H1 (cell line): Measurements from ENCODE around the gene ADCY1. TPM values are rescaled to one million over a fixed set of nuclear protein-coding genes. Genes with fewer than 3 reads are reported as not detected.

Source experiments
- SAP30 ChIP-seq: fragments of 300-600 bp; sonication (generic); IDR thresholded peaks from 2 replicates; pipeline ENCODE4 v1.7.1; 2012; ENCODE audit warnings: low read length, moderate library complexity, mild to moderate bottlenecking, inconsistent platforms; ENCODE audit not compliant: insufficient read depth, insufficient replicate concordance
- SIX5 ChIP-seq: IDR thresholded peaks from 2 replicates; pipeline ENCODE4 v1.6.1; 2011; ENCODE audit warnings: mild to moderate bottlenecking, low read depth, low read length
- TEAD4 ChIP-seq: IDR thresholded peaks from 2 replicates; pipeline ENCODE4 v1.6.1; 2012; ENCODE audit warnings: low read depth, low read length, inconsistent platforms, mixed read lengths
- polyA plus RNA-seq, 7 experiments: library from polyadenylated mRNA; depleted of rRNA in 3 of 7; stranded (reverse) in 5 of 7; unstranded in 2 of 7; fragments of >200 nt in 5 of 7; fragments of 200-250 nt in 2 of 7; gene quantifications; 1 replicate in 5 of 7; 2 replicates in 1 of 7; 4 replicates in 1 of 7; pipeline versions ENCODE4 v1.2.1 to v1.2.3, GENCODE V29; 2011 to 2013; ENCODE audit warnings: missing spikeins in 2 of 7, mixed read lengths in 2 of 7
- total RNA-seq: library from RNA; stranded (reverse); fragmentation: NEBNext Ultra II Directional; extraction: Animal tissue kit (Norgen Biotek cat#: 25700); gene quantifications from 2 replicates; pipeline ENCODE4 v1.2.1, GENCODE V29; 2021
- TF ChIP-seq, protein P1 (sequence below), 3 experiments: IDR thresholded peaks; 1 replicate in 2 of 3; 2 replicates in 1 of 3; pipeline versions ENCODE4 v1.5.1 to v1.6.1; 2011; ENCODE audit warnings: low read length in 3 of 3, mild to moderate bottlenecking in 3 of 3, inconsistent platforms in 2 of 3, low read depth in 1 of 3, moderate library complexity in 1 of 3; ENCODE audit not compliant: insufficient read depth in 1 of 3; ENCODE audit errors: control extremely low read depth in 1 of 3

ADCY1 gene
- total and polyA plus RNA-seq, 2 of the 8 experiments (the other 6 are each of a cell fraction or from before 2014, with no cell fraction given) = 7.9 to 26.9 TPM

DNA sequence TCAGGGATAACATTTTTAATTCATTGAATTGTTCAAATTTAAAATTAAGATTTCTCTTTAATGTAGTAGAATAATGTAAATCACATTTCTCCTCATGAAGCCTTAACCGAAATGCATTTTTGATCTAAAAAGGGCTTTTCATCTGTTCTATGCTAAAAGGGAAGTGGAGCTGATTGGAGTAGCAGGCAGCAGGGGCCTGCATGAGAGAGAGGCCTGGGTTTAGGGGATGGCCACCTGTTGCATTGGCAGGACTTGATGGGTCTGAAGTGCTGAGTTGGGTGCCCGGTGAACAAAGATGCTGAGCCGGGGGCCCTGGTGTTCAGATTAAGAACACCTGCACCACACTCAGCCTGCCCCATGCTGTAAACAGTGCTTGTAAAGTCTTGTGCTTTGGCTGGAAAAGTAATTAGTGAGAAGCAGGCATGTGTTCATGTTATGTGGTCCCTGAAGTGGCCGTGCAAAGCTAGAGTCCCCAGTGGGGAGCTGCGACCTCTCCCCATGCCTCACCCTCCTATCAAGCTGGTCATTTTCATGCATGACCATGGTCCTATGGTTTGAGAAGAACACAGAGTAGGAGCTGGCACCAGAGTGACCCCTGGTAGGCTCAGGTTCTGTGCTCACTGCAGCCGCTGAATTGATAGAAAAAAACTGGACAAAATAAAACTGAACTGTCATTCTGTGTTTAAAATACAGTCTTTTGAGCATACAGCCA lies 124.3 kb downstream of the ADCY1 start (continued):
- TF ChIP-seq, protein P1, sequence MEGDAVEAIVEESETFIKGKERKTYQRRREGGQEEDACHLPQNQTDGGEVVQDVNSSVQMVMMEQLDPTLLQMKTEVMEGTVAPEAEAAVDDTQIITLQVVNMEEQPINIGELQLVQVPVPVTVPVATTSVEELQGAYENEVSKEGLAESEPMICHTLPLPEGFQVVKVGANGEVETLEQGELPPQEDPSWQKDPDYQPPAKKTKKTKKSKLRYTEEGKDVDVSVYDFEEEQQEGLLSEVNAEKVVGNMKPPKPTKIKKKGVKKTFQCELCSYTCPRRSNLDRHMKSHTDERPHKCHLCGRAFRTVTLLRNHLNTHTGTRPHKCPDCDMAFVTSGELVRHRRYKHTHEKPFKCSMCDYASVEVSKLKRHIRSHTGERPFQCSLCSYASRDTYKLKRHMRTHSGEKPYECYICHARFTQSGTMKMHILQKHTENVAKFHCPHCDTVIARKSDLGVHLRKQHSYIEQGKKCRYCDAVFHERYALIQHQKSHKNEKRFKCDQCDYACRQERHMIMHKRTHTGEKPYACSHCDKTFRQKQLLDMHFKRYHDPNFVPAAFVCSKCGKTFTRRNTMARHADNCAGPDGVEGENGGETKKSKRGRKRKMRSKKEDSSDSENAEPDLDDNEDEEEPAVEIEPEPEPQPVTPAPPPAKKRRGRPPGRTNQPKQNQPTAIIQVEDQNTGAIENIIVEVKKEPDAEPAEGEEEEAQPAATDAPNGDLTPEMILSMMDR (IDR thresholded peaks at IDR 0.05; ENCODE audit: control extremely low read depth in 1 of 3, insufficient read depth in 1 of 3, low read depth in 1 of 3, low read length in 3 of 3) = no peak
- TF ChIP-seq SAP30 (no peak), TEAD4 (no peak), SIX5 (no peak)
